H9 (cell line): Measurements from ENCODE around the gene NPAS3. TPM values are rescaled to one million over a fixed set of nuclear protein-coding genes. Genes with fewer than 3 reads are reported as not detected.

Source experiments
- DNase-seq: peaks from one replicate; pipeline ENCODE4 v3.0.0-alpha.2; 2017
- H2AFZ ChIP-seq: one replicate; pipeline ENCODE4 v1.6.1; 2013; ENCODE audit warnings: mild to moderate bottlenecking, low read length, control low read depth, moderate library complexity
- H2AK5ac ChIP-seq: 2 replicates; pipeline ENCODE4 v1.6.1; 2013; ENCODE audit warnings: low read length, control low read depth, mixed read lengths; ENCODE audit not compliant: insufficient read length
- H2BK120ac ChIP-seq: one replicate; pipeline ENCODE4 v1.6.1; 2013; ENCODE audit warnings: low read depth, mild to moderate bottlenecking, low read length, control low read depth, inconsistent platforms; ENCODE audit not compliant: poor library complexity, severe bottlenecking
- H2BK12ac ChIP-seq: 2 replicates; pipeline ENCODE4 v1.6.1; 2013; ENCODE audit warnings: low read length, control low read depth, mixed read lengths, low read depth; ENCODE audit not compliant: insufficient read length
- H2BK15ac ChIP-seq: 2 replicates; pipeline ENCODE4 v1.6.1; 2013; ENCODE audit warnings: low read depth, low read length, control low read depth
- H2BK20ac ChIP-seq: one replicate; pipeline ENCODE4 v1.6.1; 2013; ENCODE audit warnings: low read depth, mild to moderate bottlenecking, low read length, control low read depth, inconsistent platforms; ENCODE audit not compliant: poor library complexity, severe bottlenecking
- H2BK5ac ChIP-seq: 2 replicates; pipeline ENCODE4 v1.6.1; 2013; ENCODE audit warnings: low read length, control low read depth, mixed read lengths; ENCODE audit not compliant: insufficient read length
- H3K14ac ChIP-seq: 2 replicates; pipeline ENCODE4 v1.6.1; 2013; ENCODE audit warnings: low read length, control low read depth; ENCODE audit not compliant: insufficient read depth
- H3K18ac ChIP-seq: 2 replicates; pipeline ENCODE4 v1.6.1; 2013; ENCODE audit warnings: low read depth, mild to moderate bottlenecking, mixed read lengths, low read length, control low read depth; ENCODE audit not compliant: insufficient read length
- H3K23ac ChIP-seq: 2 replicates; pipeline ENCODE4 v1.6.1; 2013; ENCODE audit warnings: low read length, control low read depth, mixed read lengths, low read depth; ENCODE audit not compliant: insufficient read length
- H3K23me2 ChIP-seq: 2 replicates; pipeline ENCODE4 v1.6.1; 2013; ENCODE audit warnings: low read depth, mild to moderate bottlenecking, mixed read lengths, low read length, control low read depth; ENCODE audit not compliant: insufficient read length, poor library complexity, severe bottlenecking
- H3K27ac ChIP-seq: 2 replicates; pipeline ENCODE4 v1.5.1; 2013; ENCODE audit warnings: low read length, control low read depth, mixed read lengths, low read depth; ENCODE audit not compliant: insufficient read length
- H3K27me3 ChIP-seq: 2 replicates; pipeline ENCODE4 v1.6.1; 2013; ENCODE audit warnings: low read length, control low read depth, inconsistent platforms; ENCODE audit not compliant: insufficient read depth
- H3K4ac ChIP-seq: 2 replicates; pipeline ENCODE4 v1.6.1; 2013; ENCODE audit warnings: low read depth, mild to moderate bottlenecking, control low read depth, inconsistent platforms, low read length, moderate library complexity
- H3K4me1 ChIP-seq: 2 replicates; pipeline ENCODE4 v1.6.1; 2013; ENCODE audit warnings: low read length, control low read depth, inconsistent platforms; ENCODE audit not compliant: insufficient read depth
- H3K4me2 ChIP-seq: 2 replicates; pipeline ENCODE4 v1.6.1; 2013; ENCODE audit warnings: low read length, control low read depth, mixed read lengths; ENCODE audit not compliant: insufficient read length, insufficient read depth
- H3K56ac ChIP-seq: 2 replicates; pipeline ENCODE4 v1.6.1; 2013; ENCODE audit warnings: low read depth, mild to moderate bottlenecking, mixed read lengths, low read length, control low read depth; ENCODE audit not compliant: insufficient read length
- H3K79me1 ChIP-seq: 2 replicates; pipeline ENCODE4 v1.6.1; 2013; ENCODE audit warnings: low read depth, mild to moderate bottlenecking, moderate library complexity, low read length, control low read depth, inconsistent platforms; ENCODE audit not compliant: insufficient read depth, poor library complexity, severe bottlenecking
- H3K79me2 ChIP-seq: 2 replicates; pipeline ENCODE4 v1.6.1; 2013; ENCODE audit warnings: low read length, control low read depth, inconsistent platforms; ENCODE audit not compliant: insufficient read depth
- H3K9ac ChIP-seq: 2 replicates; pipeline ENCODE4 v1.6.1; 2013; ENCODE audit warnings: low read length, control low read depth, mixed read lengths; ENCODE audit not compliant: insufficient read length; ENCODE audit errors: extremely low read depth
- H3K9me3 ChIP-seq: one replicate; pipeline ENCODE4 v1.6.1; 2013; ENCODE audit warnings: low read depth, low read length, inconsistent platforms; ENCODE audit not compliant: control insufficient read depth
- H3T11ph ChIP-seq: one replicate; pipeline ENCODE4 v1.6.1; 2013; ENCODE audit warnings: mild to moderate bottlenecking, low read length, control low read depth, inconsistent platforms
- H4K20me1 ChIP-seq: one replicate; pipeline ENCODE4 v1.6.1; 2013; ENCODE audit not compliant: control insufficient read depth, insufficient read length, insufficient read depth
- H4K5ac ChIP-seq: 2 replicates; pipeline ENCODE4 v1.6.1; 2013; ENCODE audit warnings: low read depth, mild to moderate bottlenecking, mixed read lengths, low read length, control low read depth; ENCODE audit not compliant: insufficient read length
- H4K8ac ChIP-seq: replicated peaks from 2 replicates; pipeline ENCODE4 v1.6.1; 2013; ENCODE audit warnings: low read length, control low read depth, mixed read lengths, low read depth; ENCODE audit not compliant: insufficient read length
- H4K91ac ChIP-seq: 2 replicates; pipeline ENCODE4 v1.6.1; 2013; ENCODE audit warnings: low read depth, mild to moderate bottlenecking, moderate library complexity, mixed read lengths, low read length, control low read depth; ENCODE audit not compliant: insufficient read length
- H3K27ac Mint-ChIP-seq, 3 experiments: 2 replicates in 2 of 3; 3 replicates in 1 of 3; pipeline ENCODE4 v1.8.0; 2020 to 2021; ENCODE audit warnings: mixed read lengths in 3 of 3, mild to moderate bottlenecking in 1 of 3, moderate library complexity in 1 of 3
- H3K27me3 Mint-ChIP-seq: 2 replicates; pipeline ENCODE4 v1.8.0; 2021; ENCODE audit warnings: low read depth, mild to moderate bottlenecking, moderate library complexity, mixed read lengths
- H3K36me3 Mint-ChIP-seq, 3 experiments: 2 replicates in 2 of 3; 3 replicates in 1 of 3; pipeline ENCODE4 v1.8.0; 2020 to 2021; ENCODE audit warnings: low read depth in 3 of 3, mixed read lengths in 3 of 3; ENCODE audit not compliant: insufficient read depth in 1 of 3
- H3K4me1 Mint-ChIP-seq, 2 experiments: 2 replicates each; pipeline ENCODE4 v1.8.0; 2020; ENCODE audit warnings: mixed read lengths in 2 of 2
- H3K4me3 Mint-ChIP-seq, 2 experiments: 2 replicates in 1 of 2; 3 replicates in 1 of 2; pipeline ENCODE4 v1.8.0; 2020 to 2021; ENCODE audit warnings: mild to moderate bottlenecking in 2 of 2, mixed read lengths in 2 of 2, moderate library complexity in 1 of 2
- H3K9me3 Mint-ChIP-seq, 2 experiments: 2 replicates in 1 of 2; 3 replicates in 1 of 2; pipeline ENCODE4 v1.8.0; 2020; ENCODE audit warnings: mild to moderate bottlenecking in 2 of 2, mixed read lengths in 2 of 2, moderate library complexity in 1 of 2
- WGBS: extraction: QIAGEN DNeasy Blood & Tissue Kit; methylation state at CpG from one replicate; pipeline ENCODE4 v1.1.7; 2013; ENCODE audit warnings: missing lambda C conversion rate, low lambda C conversion rate, mixed read lengths; ENCODE audit not compliant: insufficient read length; ENCODE audit errors: extremely low coverage; 5-methylcytosine and 5-hydroxymethylcytosine counted together
- total RNA-seq: library from RNA; stranded (reverse); gene quantifications from 2 replicates; pipeline ENCODE4 v1.2.1, GENCODE V29; 2021
- TF ChIP-seq, protein P1 (sequence below): fragments of 200-600 bp; sonication (generic); conservative IDR thresholded peaks from 3 replicates; pipeline ENCODE4 v1.8.0; 2021; ENCODE audit warnings: antibody characterized with exemption, mild to moderate bottlenecking

NPAS3 gene
- total RNA-seq, 1 experiment from 2014 or later, result 0.17 TPM

DNA sequence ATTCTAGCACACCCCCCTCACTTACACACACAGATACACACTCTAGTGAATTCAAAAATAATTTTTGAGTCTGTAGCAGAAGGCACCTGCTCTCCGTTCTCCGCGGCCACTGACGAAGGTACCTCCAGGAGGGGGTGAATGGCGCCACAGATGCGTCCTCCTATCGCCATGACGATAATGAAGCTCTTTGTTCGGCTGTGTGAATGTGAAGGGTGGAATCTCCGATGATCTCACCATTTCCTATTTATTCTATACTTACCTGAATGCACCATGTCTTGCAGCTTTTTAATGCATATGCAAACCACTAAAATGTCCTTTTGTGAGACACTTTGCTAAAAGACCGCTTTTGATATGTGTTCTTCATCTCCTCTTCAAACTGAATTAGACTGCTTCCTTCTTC, 849.5 kb downstream of the NPAS3 start:
- Histone ChIP-seq H3K4me2 (no peak overlapping the region), H3K79me1 (no peaks in the 10 kb centered on the region), H3K23me2 (no peaks in the 10 kb centered on the region), H3K23ac (no peak overlapping the region), H3K9me3 (no peaks in the 10 kb centered on the region), H2BK120ac (no peak overlapping the region), H3K4me1 (no peaks in the 10 kb centered on the region), H3K4ac (no peak overlapping the region), H2AFZ (no peak overlapping the region), H4K5ac (no peak overlapping the region), H3K27me3 (no peaks in the 10 kb centered on the region), H3K27ac (no peak overlapping the region), H2AK5ac (no peak overlapping the region), H4K91ac (no peak overlapping the region), H4K20me1 (no peaks in the 10 kb centered on the region), H4K8ac (no peak overlapping the region), H3K56ac (no peak overlapping the region), H3K18ac (no peak overlapping the region), H2BK20ac (no peak overlapping the region), H3T11ph (no peak overlapping the region), H3K79me2 (no peaks in the 10 kb centered on the region), H3K14ac (no peak overlapping the region), H2BK5ac (no peak overlapping the region), H2BK15ac (no peak overlapping the region), H3K9ac (no peak overlapping the region), H2BK12ac (no peak overlapping the region)
- Mint-ChIP-seq H3K9me3 (no peaks in the 10 kb centered on the region), H3K27ac (no peak overlapping the region), H3K36me3 (no peaks in the 10 kb centered on the region; a peak in 1 of 7 replicates), H3K4me1 (peaks cover 29 to 35% of the 10 kb centered on the region in 2 experiments), H3K4me3 (no peak overlapping the region), H3K27me3 (no peaks in the 10 kb centered on the region; the same call in 1 of the 2 replicates)
- TF ChIP-seq, protein P1, sequence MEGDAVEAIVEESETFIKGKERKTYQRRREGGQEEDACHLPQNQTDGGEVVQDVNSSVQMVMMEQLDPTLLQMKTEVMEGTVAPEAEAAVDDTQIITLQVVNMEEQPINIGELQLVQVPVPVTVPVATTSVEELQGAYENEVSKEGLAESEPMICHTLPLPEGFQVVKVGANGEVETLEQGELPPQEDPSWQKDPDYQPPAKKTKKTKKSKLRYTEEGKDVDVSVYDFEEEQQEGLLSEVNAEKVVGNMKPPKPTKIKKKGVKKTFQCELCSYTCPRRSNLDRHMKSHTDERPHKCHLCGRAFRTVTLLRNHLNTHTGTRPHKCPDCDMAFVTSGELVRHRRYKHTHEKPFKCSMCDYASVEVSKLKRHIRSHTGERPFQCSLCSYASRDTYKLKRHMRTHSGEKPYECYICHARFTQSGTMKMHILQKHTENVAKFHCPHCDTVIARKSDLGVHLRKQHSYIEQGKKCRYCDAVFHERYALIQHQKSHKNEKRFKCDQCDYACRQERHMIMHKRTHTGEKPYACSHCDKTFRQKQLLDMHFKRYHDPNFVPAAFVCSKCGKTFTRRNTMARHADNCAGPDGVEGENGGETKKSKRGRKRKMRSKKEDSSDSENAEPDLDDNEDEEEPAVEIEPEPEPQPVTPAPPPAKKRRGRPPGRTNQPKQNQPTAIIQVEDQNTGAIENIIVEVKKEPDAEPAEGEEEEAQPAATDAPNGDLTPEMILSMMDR, result no peak
- no CpG with 5 or more reads among the region's 11 CpGs for WGBS
- no peak for DNase-seq
